Measurements from ENCODE around the gene PECR.

DNA sequence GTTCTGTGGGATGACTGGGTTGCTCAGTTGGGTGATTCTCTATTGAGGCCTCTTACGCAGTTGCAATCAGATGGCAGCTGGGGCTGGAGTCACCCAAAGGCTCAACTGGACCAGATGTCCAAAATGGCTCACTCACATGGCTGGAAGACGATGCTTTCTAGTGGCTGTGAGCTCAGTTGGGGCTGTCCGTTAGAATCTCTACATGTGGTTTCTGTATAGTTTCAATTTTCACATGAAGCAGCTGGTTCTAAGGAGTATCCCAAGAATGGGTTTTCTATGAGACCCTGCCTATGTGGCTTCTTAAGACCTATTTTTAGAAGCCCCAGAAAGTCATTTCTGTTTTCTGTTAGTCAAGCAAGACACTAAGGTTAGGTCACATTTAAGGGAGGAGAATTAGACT, 32.0 kb upstream of the PECR start:
- TF ChIP-seq, protein P1, sequence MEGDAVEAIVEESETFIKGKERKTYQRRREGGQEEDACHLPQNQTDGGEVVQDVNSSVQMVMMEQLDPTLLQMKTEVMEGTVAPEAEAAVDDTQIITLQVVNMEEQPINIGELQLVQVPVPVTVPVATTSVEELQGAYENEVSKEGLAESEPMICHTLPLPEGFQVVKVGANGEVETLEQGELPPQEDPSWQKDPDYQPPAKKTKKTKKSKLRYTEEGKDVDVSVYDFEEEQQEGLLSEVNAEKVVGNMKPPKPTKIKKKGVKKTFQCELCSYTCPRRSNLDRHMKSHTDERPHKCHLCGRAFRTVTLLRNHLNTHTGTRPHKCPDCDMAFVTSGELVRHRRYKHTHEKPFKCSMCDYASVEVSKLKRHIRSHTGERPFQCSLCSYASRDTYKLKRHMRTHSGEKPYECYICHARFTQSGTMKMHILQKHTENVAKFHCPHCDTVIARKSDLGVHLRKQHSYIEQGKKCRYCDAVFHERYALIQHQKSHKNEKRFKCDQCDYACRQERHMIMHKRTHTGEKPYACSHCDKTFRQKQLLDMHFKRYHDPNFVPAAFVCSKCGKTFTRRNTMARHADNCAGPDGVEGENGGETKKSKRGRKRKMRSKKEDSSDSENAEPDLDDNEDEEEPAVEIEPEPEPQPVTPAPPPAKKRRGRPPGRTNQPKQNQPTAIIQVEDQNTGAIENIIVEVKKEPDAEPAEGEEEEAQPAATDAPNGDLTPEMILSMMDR (IDR thresholded peaks at IDR 0.05) = no peak
- no peak for TF ChIP-seq POLR2A (IDR thresholded peaks at IDR 0.05)

All from right lobe of liver (tissue), 4 donors.